Endothelial cell of umbilical vein (primary cell): Measurements from ENCODE around the gene GPR137B. TPM values are rescaled to one million over a fixed set of nuclear protein-coding genes. Genes with fewer than 3 reads are reported as not detected.

Experiments
- BruUV-seq: library from RNA; stranded (reverse); fragments of 400-500 nt; replicated peaks from 2 replicates; lab custom pipeline; 2021; lab: Mats Ljungman, UMichigan
- CTCF ChIA-PET: fragments of 300-600, 350-600 bp; sonication (Branson Sonifier 250); formaldehyde crosslinking; loops from one replicate; lab custom pipeline; 2021; ENCODE audit warnings: antibody characterized with exemption, inconsistent platforms; lab: Charles Lee
- POLR2A ChIA-PET: fragments of 300-600, 350-600 bp; sonication (Branson Sonifier 250); formaldehyde crosslinking; loops from one replicate; lab custom pipeline; 2021; ENCODE audit warnings: antibody characterized with exemption, inconsistent platforms; lab: Charles Lee
- DNase-seq: peaks from one replicate; pipeline ENCODE4 v3.0.0-alpha.2; 2011; ENCODE audit warnings: low read depth, low spot score
- FAIRE-seq: peaks from 2 replicates; lab custom pipeline; 2011; peaks lifted over from hg19 to GRCh38; lab: Jason Lieb, UNC
- H2AFZ ChIP-seq: 2 replicates; pipeline ENCODE4 v1.6.0; 2012; ENCODE audit warnings: low read depth, low read length, control low read depth, inconsistent platforms
- H3K27ac ChIP-seq: 2 replicates; pipeline ENCODE4 v1.5.1; 2011; ENCODE audit warnings: low read depth, mild to moderate bottlenecking, control low read depth, low read length, moderate library complexity; ENCODE audit not compliant: insufficient read depth
- H3K27me3 ChIP-seq, 2 experiments: 2 replicates each; pipeline versions ENCODE4 v1.6.0 to v1.6.1; 2011; ENCODE audit warnings: low read length in 2 of 2, mixed read lengths in 1 of 2; ENCODE audit not compliant: control insufficient read depth in 2 of 2, insufficient read depth in 2 of 2
- H3K36me3 ChIP-seq, 2 experiments: 2 replicates in 1 of 2; 3 replicates in 1 of 2; pipeline ENCODE4 v1.5.1; 2011; ENCODE audit warnings: low read length in 2 of 2, mild to moderate bottlenecking in 1 of 2, moderate library complexity in 1 of 2; ENCODE audit not compliant: control insufficient read depth in 2 of 2, insufficient read depth in 2 of 2; ENCODE audit errors: extremely low read depth in 1 of 2
- H3K4me1 ChIP-seq: 3 replicates; pipeline ENCODE4 v1.5.1; 2011; ENCODE audit warnings: mild to moderate bottlenecking, low read length; ENCODE audit not compliant: control insufficient read depth, insufficient read depth; ENCODE audit errors: extremely low read depth
- H3K4me2 ChIP-seq: 2 replicates; pipeline ENCODE4 v1.6.1; 2011; ENCODE audit warnings: low read length, control low read depth, mixed read lengths; ENCODE audit not compliant: insufficient read depth
- H3K4me3 ChIP-seq, 3 experiments: fragments of 200-600 bp in 1 of 3; sonication (generic), shearing (Covaris generic) in 1 of 3; replicated peaks in 1 of 3; 2 replicates each; pipeline ENCODE4 v1.5.1; 2011 to 2016; ENCODE audit warnings: control low read depth in 3 of 3, low read length in 3 of 3, mild to moderate bottlenecking in 2 of 3, inconsistent platforms in 1 of 3, low read depth in 1 of 3, moderate library complexity in 1 of 3; ENCODE audit not compliant: insufficient read depth in 1 of 3
- H3K79me2 ChIP-seq: 2 replicates; pipeline ENCODE4 v1.6.0; 2012; ENCODE audit warnings: low read length, inconsistent platforms; ENCODE audit not compliant: control insufficient read depth, insufficient read depth
- H3K9ac ChIP-seq: replicated peaks from 2 replicates; pipeline ENCODE3; 2011; ENCODE audit warnings: low read length, control low read depth; ENCODE audit not compliant: insufficient read depth; ENCODE audit errors: extremely low read depth
- H3K9me1 ChIP-seq: replicated peaks from 3 replicates; pipeline ENCODE4 v1.6.0; 2011; ENCODE audit warnings: mild to moderate bottlenecking, low read length; ENCODE audit not compliant: control insufficient read depth, insufficient read depth; ENCODE audit errors: extremely low read depth
- H3K9me3 ChIP-seq: replicated peaks from 2 replicates; pipeline ENCODE4 v1.5.1; 2012; ENCODE audit warnings: low read length, inconsistent platforms; ENCODE audit not compliant: control insufficient read depth, insufficient read depth
- H4K20me1 ChIP-seq: replicated peaks from 2 replicates; pipeline ENCODE3; 2011; ENCODE audit warnings: mild to moderate bottlenecking, low read length; ENCODE audit not compliant: control insufficient read depth, insufficient read depth; ENCODE audit errors: extremely low read depth
- CTCF ChIP-seq, 2 donors: IDR thresholded peaks; 1 replicate in 1 of 2; 2 replicates in 1 of 2; pipeline ENCODE4 v1.5.1; 2011; ENCODE audit warnings: low read length in 2 of 2, mild to moderate bottlenecking in 2 of 2, moderate library complexity in 2 of 2, control low read depth in 1 of 2, inconsistent platforms in 1 of 2, low read depth in 1 of 2; ENCODE audit not compliant: insufficient read depth in 1 of 2; ENCODE audit errors: extremely low read depth in 1 of 2
- EZH2 ChIP-seq: IDR thresholded peaks from 2 replicates; pipeline ENCODE4 v1.6.1; 2012; ENCODE audit warnings: borderline replicate concordance, low read depth, mild to moderate bottlenecking, moderate library complexity, low read length, inconsistent platforms; ENCODE audit not compliant: severe bottlenecking
- FOS ChIP-seq: IDR thresholded peaks from 2 replicates; pipeline ENCODE4 v1.6.1; 2011; ENCODE audit warnings: mild to moderate bottlenecking, low read length, moderate library complexity, borderline replicate concordance; ENCODE audit not compliant: insufficient read depth
- GATA2 ChIP-seq: IDR thresholded peaks from 2 replicates; pipeline ENCODE4 v1.7.0; 2011; ENCODE audit warnings: low read depth, mild to moderate bottlenecking, moderate library complexity, mixed read lengths, low read length; ENCODE audit not compliant: insufficient read length, insufficient read depth
- JUN ChIP-seq: IDR thresholded peaks from 2 replicates; pipeline ENCODE4 v1.6.1; 2011; ENCODE audit warnings: borderline replicate concordance, low read depth; ENCODE audit not compliant: insufficient read length, insufficient read depth
- MAX ChIP-seq: IDR thresholded peaks from 2 replicates; pipeline ENCODE4 v1.6.1; 2011; ENCODE audit not compliant: insufficient read depth, insufficient read length
- MYC ChIP-seq: IDR thresholded peaks from one replicate; pipeline ENCODE4 v1.6.1; 2011; ENCODE audit warnings: mild to moderate bottlenecking, low read depth, low read length
- POLR2A ChIP-seq: IDR thresholded peaks from 2 replicates; pipeline ENCODE4 v1.6.1; 2012; ENCODE audit warnings: low read depth, mild to moderate bottlenecking, control low read depth, low read length
- POLR2AphosphoS5 ChIP-seq: IDR thresholded peaks from 2 replicates; pipeline ENCODE4 v1.6.1; 2012; ENCODE audit warnings: low read depth, mild to moderate bottlenecking, control low read depth, low read length, moderate library complexity; ENCODE audit not compliant: insufficient read depth
- dilution Hi-C: fragments of 300-500 bp; cut with MboI; formaldehyde crosslinking; loops from one replicate; pipeline ENCODE4 v1.15.0; 2019; ENCODE audit warnings: low sequenced_read_pairs; ENCODE audit not compliant: extremely low pct_ligation_motif_present
- intact Hi-C: fragments of 100-400 bp; cut with micrococcal nuclease; formaldehyde crosslinking; loops from one replicate; pipeline ENCODE4 v1.10.0; 2022
- polyA plus RNA-seq, 4 experiments: library from polyadenylated mRNA; depleted of rRNA in 3 of 4; stranded (reverse) in 3 of 4; unstranded in 1 of 4; fragments of >200 nt; gene quantifications; 2 replicates each; pipeline versions ENCODE4 v1.2.1 to v1.2.3, GENCODE V29; 2011 to 2012; ENCODE audit warnings: missing spikeins in 1 of 4
- total RNA-seq: library from RNA; stranded (reverse); gene quantifications from 2 replicates; pipeline ENCODE4 v1.2.3, GENCODE V29; 2021

The GPR137B gene
- total and polyA plus RNA-seq, 2 donors (not counting 3 experiments of a cell fraction or from before 2014, with no cell fraction given) = 7.8 to 11.9 TPM

DNA sequence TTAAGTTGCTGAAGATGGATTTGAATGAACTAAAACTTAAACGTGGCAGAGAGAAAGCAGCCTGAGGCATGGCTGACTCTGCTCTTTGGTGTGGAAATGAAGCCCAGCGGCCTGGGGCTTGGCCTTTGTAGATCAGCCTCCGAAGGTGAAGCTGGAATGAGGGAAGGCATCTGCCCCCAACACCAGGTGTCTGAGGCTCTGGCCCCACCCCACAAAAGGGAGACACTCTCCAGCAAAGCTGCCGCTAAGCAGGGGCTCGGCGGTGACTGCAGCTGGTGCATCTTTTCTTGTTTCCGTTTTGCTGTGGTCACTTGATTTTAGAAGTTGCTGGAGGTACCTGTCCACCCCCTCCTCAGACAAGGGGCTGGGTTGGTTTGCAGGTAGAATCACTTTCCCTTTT lies 39.3 kb upstream of the GPR137B start:
- Histone ChIP-seq H3K9ac (no peak overlapping the region), H3K4me3 (no peak overlapping the region), H4K20me1 (no peaks in the 10 kb centered on the region), H3K36me3 (no peaks in the 10 kb centered on the region), H3K4me1 (no peaks in the 10 kb centered on the region), H3K27me3 (no peaks in the 10 kb centered on the region), H3K9me1 (no peaks in the 10 kb centered on the region), H3K79me2 (no peaks in the 10 kb centered on the region), H2AFZ (no peak overlapping the region), H3K4me2 (no peak overlapping the region), H3K9me3 (no peaks in the 10 kb centered on the region), H3K27ac (no peak overlapping the region)
- CTCF ChIA-PET = interaction anchor here (1.0 kb wide), 1 partner anchor 656 kb away, joined by 3 read pairs; no protein-coding TSS in a partner anchor
- POLR2A ChIA-PET = no interaction called here
- intact Hi-C loops = loop anchor here (1.0 to 5.0 kb wide), 4 partner anchors 387 to 764 kb away; no protein-coding TSS in a partner anchor
- FAIRE-seq (no peak), DNase-seq (no peak)
- no TSS peak for BruUV-seq
- dilution Hi-C loops = no loop called here
- TF ChIP-seq JUN (no peak), EZH2 (no peak), GATA2 (no peak), POLR2A (no peak), MAX (no peak), MYC (no peak), CTCF (IDR thresholded peaks at IDR 0.05; ENCODE audit: extremely low read depth in 1 of 2, insufficient read depth in 1 of 2, low read depth in 1 of 2, low read length in 2 of 2) (no peak), FOS (no peak), POLR2AphosphoS5 (no peak)
